Measurements from ENCODE around the gene ANGPTL4. TPM values are rescaled to one million over a fixed set of nuclear protein-coding genes. Genes with fewer than 3 reads are reported as not detected.

Gene ANGPTL4
- total RNA-seq, 4 donors from 2014 or later: 15.3 to 56.4 (median 19.1) TPM

DNA sequence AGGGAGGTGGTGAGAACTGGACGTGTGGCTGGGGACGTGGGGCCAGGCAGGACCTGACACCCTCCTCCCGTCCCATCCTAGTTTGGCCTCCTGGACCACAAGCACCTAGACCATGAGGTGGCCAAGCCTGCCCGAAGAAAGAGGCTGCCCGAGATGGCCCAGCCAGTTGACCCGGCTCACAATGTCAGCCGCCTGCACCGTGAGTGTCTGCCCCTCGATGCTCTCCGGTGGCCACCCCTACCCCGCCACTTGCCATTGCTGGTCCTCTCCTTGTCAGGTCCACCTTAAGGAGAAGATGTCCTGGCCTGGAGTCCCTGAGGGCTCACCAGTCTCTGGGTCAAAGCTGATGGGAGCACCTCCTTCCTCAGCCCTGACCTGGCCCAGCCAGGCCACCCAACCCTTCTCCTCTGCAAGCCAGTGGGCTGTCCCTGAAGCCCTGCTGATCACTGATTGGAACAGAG is 2.2 kb downstream of the ANGPTL4 start:
- DNase-seq (ENCODE audit: low spot score in 2 of 2): no peak
- Histone ChIP-seq H3K4me3 (peak overlapping the region; percentile 72), H3K27ac (no peak overlapping the region), H3K9me3 (no peaks in the 10 kb centered on the region), H3K36me3 (peaks cover 12% of the 10 kb centered on the region), H3K27me3 (no peaks in the 10 kb centered on the region), H3K4me1 (peaks cover 92% of the 10 kb centered on the region)
- WGBS: 97% methylated on average over 4 of the region's 11 CpGs
- TF ChIP-seq POLR2AphosphoS5 (IDR thresholded peaks at IDR 0.05) (no peak), POLR2A (IDR thresholded peaks at IDR 0.05) (no peak), EP300 (IDR thresholded peaks at IDR 0.05) (no peak)
- TF ChIP-seq, protein P1, sequence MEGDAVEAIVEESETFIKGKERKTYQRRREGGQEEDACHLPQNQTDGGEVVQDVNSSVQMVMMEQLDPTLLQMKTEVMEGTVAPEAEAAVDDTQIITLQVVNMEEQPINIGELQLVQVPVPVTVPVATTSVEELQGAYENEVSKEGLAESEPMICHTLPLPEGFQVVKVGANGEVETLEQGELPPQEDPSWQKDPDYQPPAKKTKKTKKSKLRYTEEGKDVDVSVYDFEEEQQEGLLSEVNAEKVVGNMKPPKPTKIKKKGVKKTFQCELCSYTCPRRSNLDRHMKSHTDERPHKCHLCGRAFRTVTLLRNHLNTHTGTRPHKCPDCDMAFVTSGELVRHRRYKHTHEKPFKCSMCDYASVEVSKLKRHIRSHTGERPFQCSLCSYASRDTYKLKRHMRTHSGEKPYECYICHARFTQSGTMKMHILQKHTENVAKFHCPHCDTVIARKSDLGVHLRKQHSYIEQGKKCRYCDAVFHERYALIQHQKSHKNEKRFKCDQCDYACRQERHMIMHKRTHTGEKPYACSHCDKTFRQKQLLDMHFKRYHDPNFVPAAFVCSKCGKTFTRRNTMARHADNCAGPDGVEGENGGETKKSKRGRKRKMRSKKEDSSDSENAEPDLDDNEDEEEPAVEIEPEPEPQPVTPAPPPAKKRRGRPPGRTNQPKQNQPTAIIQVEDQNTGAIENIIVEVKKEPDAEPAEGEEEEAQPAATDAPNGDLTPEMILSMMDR (IDR thresholded peaks at IDR 0.05): no peak

DNA sequence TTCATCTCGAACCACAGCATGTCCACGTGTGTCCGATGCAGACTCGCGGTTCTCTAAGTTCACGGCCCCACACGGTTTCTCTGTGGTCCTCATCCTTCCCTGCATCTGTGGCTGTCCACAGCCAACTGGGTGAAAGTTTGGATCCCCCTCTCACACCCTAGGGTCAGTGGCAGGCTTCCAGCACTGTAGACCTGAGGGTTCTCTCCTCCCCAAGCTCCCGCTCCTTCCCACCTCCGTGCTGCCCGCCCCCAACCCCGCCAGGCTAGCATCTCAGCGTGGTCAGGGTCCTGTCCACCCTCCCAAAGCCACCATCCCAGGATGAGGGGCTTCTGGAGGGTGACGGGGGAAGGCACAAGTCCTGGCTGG is 3.0 kb downstream of the ANGPTL4 start:
- Histone ChIP-seq H3K27me3 (no peaks in the 10 kb centered on the region), H3K9me3 (no peaks in the 10 kb centered on the region), H3K4me3 (peak overlapping the region; percentile 72), H3K27ac (peak overlapping the region; percentile 6), H3K4me1 (peaks cover 87% of the 10 kb centered on the region), H3K36me3 (peaks cover 19% of the 10 kb centered on the region)
- WGBS: 55% methylated on average over 10 of the region's 13 CpGs
- no peak for TF ChIP-seq POLR2A (IDR thresholded peaks at IDR 0.05)
- no peak for TF ChIP-seq EP300 (IDR thresholded peaks at IDR 0.05)
- no peak for TF ChIP-seq POLR2AphosphoS5 (IDR thresholded peaks at IDR 0.05)
- TF ChIP-seq, protein P1 (IDR thresholded peaks at IDR 0.05): no peak
- no peak for DNase-seq (ENCODE audit: low spot score in 2 of 2)

DNA sequence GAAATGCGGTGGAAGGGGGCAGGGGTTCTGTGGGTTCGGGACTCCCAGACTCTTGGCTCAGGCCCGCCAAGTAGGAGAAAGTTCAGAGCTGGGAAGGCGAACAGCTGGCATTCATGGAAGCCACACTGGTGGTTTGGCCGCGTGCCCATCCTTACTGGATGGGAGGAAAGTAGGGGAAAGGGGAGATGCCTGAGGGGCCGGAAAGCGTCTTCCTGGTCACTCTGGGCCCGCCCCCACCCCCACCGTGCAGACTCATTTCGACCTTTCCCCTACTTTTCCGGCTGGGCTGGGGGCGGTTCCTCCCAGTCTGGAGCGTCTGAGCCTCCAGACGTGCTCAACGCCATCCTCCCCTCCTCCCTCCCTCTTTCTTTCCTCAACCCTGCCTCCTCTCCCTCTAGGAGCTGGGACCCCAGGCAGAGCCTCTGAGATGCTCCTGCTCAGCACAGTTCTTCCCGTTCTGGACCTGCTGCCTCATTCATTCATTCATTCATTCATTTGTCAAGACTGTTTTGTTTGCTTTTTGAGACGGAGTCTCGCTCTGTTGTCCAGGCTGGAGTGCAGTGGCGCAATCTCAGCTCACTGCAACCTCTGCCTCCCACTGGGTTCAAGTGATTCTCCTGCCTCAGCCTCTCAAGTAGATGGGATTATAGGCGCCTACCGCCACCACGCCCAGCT is 3.5 kb downstream of the ANGPTL4 start:
- TF ChIP-seq EP300 (IDR thresholded peaks at IDR 0.05): no peak
- TF ChIP-seq POLR2A (IDR thresholded peaks at IDR 0.05): no peak
- TF ChIP-seq POLR2AphosphoS5 (IDR thresholded peaks at IDR 0.05): peak in 1 of 3 donors; percentile 51
- TF ChIP-seq, protein P1 (IDR thresholded peaks at IDR 0.05): no peak
- Histone ChIP-seq H3K27me3 (no peaks in the 10 kb centered on the region), H3K4me1 (peaks cover 81% of the 10 kb centered on the region), H3K27ac (peak overlapping the region; percentile 6), H3K36me3 (peaks cover 20% of the 10 kb centered on the region), H3K4me3 (peak overlapping the region; percentile 72), H3K9me3 (no peaks in the 10 kb centered on the region)
- peak; percentile 90 to 94 for DNase-seq (ENCODE audit: low spot score in 2 of 2)
- 24% methylated on average over 22 of the region's 23 CpGs for WGBS

DNA sequence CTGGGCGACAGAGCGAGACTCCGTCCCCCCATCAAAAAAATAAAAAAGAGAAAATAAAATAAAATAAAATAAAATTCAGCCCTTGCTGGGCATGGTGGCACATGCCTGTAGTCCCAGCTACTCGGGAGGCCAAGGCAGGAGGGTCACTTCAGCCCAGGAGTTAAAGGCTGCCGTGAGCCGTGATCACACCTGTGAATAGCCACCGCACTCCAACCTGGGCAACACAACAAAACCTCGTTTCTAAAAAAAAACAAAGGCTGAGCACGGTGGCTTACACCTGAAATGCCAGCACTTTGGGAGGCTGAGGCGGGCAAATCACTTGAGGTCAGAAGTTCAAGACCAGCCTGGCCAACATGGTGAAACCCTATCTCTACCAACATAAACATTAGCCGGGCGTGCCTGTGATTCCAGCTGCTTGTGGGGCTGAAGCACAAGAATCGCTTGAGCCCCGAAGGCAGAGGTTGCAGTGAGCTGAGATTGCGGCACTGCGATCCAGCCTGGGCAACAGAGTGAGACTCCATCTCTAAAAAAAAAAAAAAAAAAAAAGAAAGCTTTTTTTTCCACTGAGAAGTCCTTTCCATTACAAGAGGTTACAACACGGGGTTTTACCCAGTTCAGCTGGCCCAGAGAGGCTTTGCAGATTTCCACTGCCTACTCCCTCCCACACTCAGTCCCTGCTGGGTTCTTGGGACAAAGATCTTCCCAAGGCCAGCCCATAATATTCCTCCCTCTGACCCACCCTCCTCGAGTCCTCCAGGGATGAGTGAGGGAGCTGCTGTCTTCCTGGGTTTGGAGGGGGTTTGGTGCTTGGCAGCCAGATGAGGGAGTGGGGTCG is 6.4 kb downstream of the ANGPTL4 start:
- Histone ChIP-seq H3K9me3 (no peaks in the 10 kb centered on the region), H3K4me1 (peaks cover 66% of the 10 kb centered on the region), H3K36me3 (peaks cover 33% of the 10 kb centered on the region), H3K27me3 (no peaks in the 10 kb centered on the region), H3K4me3 (peak overlapping the region; percentile 30), H3K27ac (peak overlapping the region; percentile 69)
- DNase-seq (ENCODE audit: low spot score in 2 of 2): no peak
- TF ChIP-seq POLR2A (IDR thresholded peaks at IDR 0.05) (no peak), POLR2AphosphoS5 (IDR thresholded peaks at IDR 0.05) (no peak), EP300 (IDR thresholded peaks at IDR 0.05) (no peak)
- TF ChIP-seq, protein P1 (IDR thresholded peaks at IDR 0.05): no peak
- WGBS: 77% methylated on average over 19 of the region's 19 CpGs
